Tongue (tissue), 2 donors: ENCODE results near the gene UBE2Q1. TPM values are rescaled to one million over a fixed set of nuclear protein-coding genes. Genes with fewer than 3 reads are reported as not detected.
"Not testable (repeated sequence)": the region's sequence is repeated elsewhere in the genome, so short reads cannot be mapped to it uniquely, and the experiment has no call there.

Experiments
- DNase-seq: peaks from one replicate; pipeline ENCODE4 v3.0.0-alpha.2; 2015
- total RNA-seq: library from RNA; depleted of rRNA; stranded (reverse); fragments of >200 nt; gene quantifications from one replicate; pipeline ENCODE4 v1.2.3, GENCODE V29; 2014

UBE2Q1 gene
- total RNA-seq, 1 donor from 2014 or later = 28.5 TPM

DNA sequence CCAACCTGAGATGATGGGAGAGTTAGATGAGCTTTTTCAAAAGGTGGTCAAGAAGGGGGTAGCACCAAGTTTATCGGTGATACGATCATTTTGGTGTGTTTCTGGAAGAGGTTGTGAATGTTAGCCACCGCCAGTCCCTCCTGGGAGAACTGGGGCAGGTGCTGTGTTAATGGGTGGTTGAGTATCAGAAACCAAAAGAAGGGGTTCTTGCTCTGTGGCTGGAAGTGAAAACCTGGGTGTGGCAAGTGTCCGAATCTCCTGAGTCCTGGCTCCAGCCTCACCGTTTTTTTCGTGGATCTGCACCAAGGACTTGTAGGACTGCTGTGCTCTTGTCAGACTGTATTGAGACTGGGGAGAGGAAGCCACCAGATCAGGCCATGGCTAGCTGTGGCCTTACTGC lies 7.8 kb downstream of the UBE2Q1 start:
- no peak for DNase-seq

- no peak for DNase-seq
Measured at GRCh38 chr1:154550070-154550469, 8.4 kb downstream of the UBE2Q1 start.

DNA sequence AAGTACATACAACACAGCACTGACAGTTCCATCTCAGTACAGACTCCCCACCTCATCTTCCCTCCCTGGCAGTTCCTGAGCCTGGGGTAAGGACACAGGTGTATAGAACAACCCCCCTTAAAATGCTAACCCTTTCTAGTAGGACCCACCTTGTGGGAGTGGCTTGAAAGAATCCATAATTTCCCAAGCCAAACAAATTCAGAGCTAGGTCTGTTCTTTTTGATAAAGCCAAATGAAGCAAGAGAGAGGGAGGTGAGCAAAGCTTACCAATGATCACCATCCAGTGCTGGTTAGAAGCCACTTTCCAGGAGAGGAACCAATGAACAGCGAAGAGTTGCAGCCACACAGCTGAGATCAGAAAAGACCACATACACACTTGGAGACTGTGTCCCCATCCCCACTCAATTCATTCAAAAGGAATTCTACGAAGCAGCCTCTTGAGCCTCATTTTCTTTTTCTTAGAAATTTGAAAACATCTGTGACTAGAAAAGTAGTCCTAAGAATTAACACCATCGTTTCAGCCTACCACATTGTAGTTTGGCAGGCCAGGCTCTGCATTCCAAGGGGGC lies 9.2 kb downstream of the UBE2Q1 start:
- DNase-seq = no peak

DNA sequence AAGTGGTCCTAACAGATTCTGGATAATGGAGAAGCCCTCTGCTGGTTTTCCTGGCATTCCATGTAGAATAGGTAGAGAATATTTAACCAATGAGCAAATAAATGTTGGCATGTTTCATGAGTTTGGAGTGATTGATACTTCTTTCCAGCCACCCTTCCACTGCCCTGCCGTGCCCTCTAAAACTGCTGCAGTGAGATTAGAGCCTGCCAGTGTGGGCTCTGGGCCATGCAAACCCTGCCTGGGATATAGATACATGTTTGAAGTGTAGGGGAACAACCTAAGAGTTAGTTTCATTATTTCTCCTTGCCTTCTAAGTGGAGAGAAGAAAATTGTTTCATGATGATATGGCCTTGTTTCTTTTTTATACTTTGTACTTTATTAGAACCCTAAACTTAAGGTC lies 10.4 kb downstream of the UBE2Q1 start:
- DNase-seq = no peak

- DNase-seq = no peak
Measured at GRCh38 chr1:154547105-154547732, 11.2 kb downstream of the UBE2Q1 start.

DNA sequence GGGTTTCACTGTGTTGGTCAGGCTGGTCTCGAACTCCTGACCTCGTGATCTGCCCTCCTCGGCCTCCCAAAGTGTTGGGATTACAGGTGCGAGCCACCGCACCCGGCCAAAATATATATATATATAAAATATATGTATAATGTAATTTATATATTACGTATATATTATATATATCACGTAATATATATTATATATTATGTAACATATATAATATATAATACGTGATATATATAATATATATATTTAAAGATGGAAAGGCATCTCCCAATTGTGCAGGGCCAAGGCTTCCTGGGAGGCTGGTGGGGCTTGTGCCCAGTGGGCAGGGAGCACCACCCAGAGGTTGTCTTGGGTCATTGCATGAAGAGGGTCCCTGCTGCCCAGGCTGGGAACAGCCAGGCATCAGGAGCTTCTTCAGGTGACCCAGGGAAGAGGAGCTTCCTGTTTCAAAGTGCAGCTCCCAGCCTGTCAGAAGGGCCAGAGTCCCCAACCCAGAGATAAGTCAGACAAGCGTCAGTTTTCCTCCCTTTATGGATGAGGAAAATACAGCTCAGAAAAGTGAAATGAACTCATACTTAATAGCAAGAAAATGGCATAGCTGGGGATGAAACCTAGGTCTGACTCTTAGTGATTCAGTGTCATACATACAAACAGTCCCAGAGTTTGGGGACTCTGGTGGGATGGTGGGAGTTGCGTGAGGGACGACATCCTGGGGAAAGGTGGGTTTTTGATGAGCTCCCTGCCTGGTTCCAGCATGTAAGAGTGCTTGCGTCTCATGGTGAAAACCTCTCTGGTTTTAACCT lies 12.0 kb downstream of the UBE2Q1 start:
- DNase-seq = peak; percentile 48

DNA sequence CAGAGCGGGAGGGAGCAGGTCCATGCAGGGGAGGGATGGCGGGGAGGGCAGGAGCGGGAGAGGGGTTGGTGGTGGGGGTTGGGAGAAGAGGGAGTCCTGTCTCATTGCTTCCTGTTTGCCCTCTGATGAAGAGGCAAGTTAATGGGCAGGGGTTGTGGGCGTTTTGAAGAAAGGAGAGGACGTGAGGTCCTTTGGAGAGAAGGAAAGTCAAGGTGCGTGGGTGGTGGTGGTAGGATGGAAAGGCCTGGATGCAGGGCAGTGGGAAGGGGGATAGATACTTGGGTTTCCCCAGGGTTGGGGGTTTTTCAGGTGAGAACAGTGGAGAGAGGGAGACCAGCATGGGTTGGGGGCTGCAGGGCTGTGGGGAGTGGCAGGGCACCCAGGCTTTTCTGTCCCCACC lies 17.2 kb downstream of the UBE2Q1 start:
- no peak for DNase-seq

GRCh38 chr1:154539486-154540483 lies 18.7 kb downstream of the UBE2Q1 start:
- DNase-seq = no peak

- no peak for DNase-seq
Measured at GRCh38 chr1:154536570-154536969, 21.9 kb downstream of the UBE2Q1 start.

- DNase-seq = peak; percentile 23
Measured at GRCh38 chr1:154533952-154534844, 24.3 kb downstream of the UBE2Q1 start.

- DNase-seq = not testable (repeated sequence)
Measured at GRCh38 chr1:154531950-154532349, 26.5 kb downstream of the UBE2Q1 start.

DNA sequence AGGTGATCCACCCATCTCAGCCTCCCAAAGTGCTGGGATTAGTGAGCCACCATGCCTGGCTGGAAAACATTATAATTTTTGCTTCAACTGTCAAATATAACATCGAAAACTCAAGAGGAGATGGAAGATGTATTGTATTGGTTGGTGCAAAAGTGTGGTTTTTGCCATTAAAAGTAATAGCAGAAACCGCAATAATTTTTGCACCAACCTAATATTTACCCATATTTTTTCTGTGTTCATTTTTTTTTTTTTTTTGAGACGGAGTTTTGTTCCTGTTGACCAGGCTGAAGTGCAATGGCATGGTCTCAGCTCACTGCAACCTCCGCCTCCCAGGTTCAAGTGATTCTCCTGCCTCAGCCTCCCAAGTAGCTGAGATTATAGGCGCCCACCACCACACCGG lies 29.2 kb downstream of the UBE2Q1 start:
- DNase-seq = no peak

DNA sequence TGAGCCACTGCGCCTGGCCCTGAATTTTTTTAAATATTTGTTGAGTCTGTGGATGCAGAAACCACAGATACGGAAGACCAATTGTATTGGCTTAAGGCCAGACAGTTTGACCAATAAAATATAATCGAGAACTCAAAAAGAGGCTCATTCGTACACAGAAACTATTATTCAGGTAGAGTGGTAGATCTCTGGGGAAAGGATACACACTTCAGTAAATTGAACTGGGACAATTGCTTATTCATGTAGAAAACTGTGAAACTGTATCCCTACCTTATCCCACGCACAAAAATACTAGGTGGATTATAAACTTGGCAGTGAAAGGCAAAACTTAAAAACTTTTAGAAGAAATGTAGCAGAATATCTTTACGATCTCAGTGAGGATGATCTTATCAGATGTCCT lies 31.3 kb downstream of the UBE2Q1 start:
- no peak for DNase-seq

- no peak for DNase-seq
Measured at GRCh38 chr1:154524881-154525280, 33.6 kb downstream of the UBE2Q1 start.

DNA sequence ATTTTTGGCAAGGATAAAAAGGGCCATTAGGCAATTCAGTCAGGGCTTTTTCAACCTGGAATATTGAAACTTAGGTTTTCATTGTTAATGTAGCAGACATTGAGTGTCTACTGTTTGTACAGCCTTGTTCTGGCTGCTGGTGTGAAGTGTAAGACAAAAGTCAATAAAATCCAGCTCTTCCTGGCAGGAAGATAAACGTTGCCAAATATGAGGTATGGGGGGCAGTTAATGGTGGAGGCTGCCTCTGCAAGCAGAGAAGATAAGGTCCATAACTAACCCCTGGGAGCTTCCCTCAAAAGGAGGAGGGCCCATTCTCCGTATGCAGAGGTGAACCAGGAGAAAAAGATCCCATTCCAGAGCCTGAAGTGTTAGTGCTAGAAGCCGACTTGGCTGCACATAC lies 36.8 kb downstream of the UBE2Q1 start:
- DNase-seq = no peak

- DNase-seq = peak; percentile 13
Measured at GRCh38 chr1:154520333-154520732, 38.1 kb downstream of the UBE2Q1 start.

- DNase-seq = no peak
Measured at GRCh38 chr1:154519591-154519991, 38.9 kb downstream of the UBE2Q1 start.

- no peak for DNase-seq
Measured at GRCh38 chr1:154517661-154518060, 40.8 kb downstream of the UBE2Q1 start.

GRCh38 chr1:154514066-154514553 lies 44.4 kb downstream of the UBE2Q1 start:
- DNase-seq = no peak

DNA sequence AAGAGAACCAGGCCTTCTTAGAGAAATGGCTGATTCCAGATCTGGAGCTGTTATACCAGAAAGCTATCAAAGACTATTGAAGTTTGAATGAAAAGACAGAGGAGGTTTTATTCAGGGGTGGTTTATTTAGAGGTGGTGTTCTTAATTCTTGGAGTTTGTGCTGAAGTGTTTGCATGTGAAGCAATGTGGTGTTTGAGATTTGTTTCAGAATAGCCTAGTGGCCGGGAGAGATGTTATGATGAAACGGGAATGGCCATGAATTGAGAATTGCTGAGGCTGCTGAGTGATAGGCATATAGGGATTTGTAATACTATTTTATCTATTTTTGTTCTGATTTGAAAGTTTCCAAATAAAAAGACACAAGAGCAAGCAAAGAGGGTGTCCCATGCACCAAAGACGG lies 45.7 kb downstream of the UBE2Q1 start:
- no peak for DNase-seq

DNA sequence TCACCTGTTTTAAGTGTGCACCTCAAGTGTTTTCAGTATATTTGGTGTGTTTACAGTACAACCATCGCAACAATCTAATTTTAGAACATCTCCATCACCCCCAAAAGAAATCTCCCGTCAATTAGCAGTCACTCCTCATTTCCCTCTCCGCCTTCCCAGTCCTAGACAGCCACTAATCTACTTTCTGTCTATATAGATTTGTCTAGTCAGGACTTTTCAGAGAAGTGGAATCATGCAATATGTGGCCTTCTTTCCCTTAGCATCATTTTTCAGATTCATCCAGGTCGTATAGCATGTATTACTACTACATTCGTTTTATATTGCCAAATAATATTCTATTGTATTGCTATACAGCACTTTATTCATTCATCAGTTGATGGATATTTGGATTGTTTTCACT lies 54.6 kb downstream of the UBE2Q1 start:
- DNase-seq = no peak
